Ammon's horn (tissue), 1 donor: Measurements from ENCODE around the gene PRDM1.
A peak's percentile ranks its signal among the peaks of the same experiment; 100 is the strongest.
"Not testable (repeated sequence)": the region's sequence is repeated elsewhere in the genome, so short reads cannot be mapped to it uniquely, and the experiment has no call there.

Source experiments
- DNase-seq: peaks from one replicate; pipeline ENCODE4 v3.0.0-alpha.2; 2016; ENCODE audit warnings: low spot score

Gene PRDM1

GRCh38 chr6:106136845-106137244 lies 50.7 kb downstream of the PRDM1 start:
- no peak for DNase-seq

- no peak for DNase-seq
Observed at GRCh38 chr6:106138151-106138550, 52.0 kb downstream of the PRDM1 start.

- no peak for DNase-seq
Observed at GRCh38 chr6:106141441-106142237, 55.5 kb downstream of the PRDM1 start.

GRCh38 chr6:106142876-106143431 lies 56.8 kb downstream of the PRDM1 start:
- no peak for DNase-seq

GRCh38 chr6:106143665-106144064 lies 57.5 kb downstream of the PRDM1 start:
- no peak for DNase-seq

GRCh38 chr6:106145144-106145543 lies 59.0 kb downstream of the PRDM1 start:
- no peak for DNase-seq

GRCh38 chr6:106145741-106146227 lies 59.6 kb downstream of the PRDM1 start:
- no peak for DNase-seq

- no peak for DNase-seq
Observed at GRCh38 chr6:106146852-106147351, 60.8 kb downstream of the PRDM1 start.

GRCh38 chr6:106147476-106147875 lies 61.3 kb downstream of the PRDM1 start:
- no peak for DNase-seq

- no peak for DNase-seq
Observed at GRCh38 chr6:106149472-106150069, 63.4 kb downstream of the PRDM1 start.

- DNase-seq, result not testable (repeated sequence)
Observed at GRCh38 chr6:106152476-106152875, 66.3 kb downstream of the PRDM1 start.

GRCh38 chr6:106152952-106153351 lies 66.8 kb downstream of the PRDM1 start:
- no peak for DNase-seq

- DNase-seq, result no peak
Observed at GRCh38 chr6:106154326-106154725, 68.2 kb downstream of the PRDM1 start.

- DNase-seq, result no peak
Observed at GRCh38 chr6:106155219-106155830, 69.2 kb downstream of the PRDM1 start.

- no peak for DNase-seq
Observed at GRCh38 chr6:106156413-106156812, 70.3 kb downstream of the PRDM1 start.

- peak; percentile 17 for DNase-seq
Observed at GRCh38 chr6:106156863-106157262, 70.7 kb downstream of the PRDM1 start.

- no peak for DNase-seq
Observed at GRCh38 chr6:106158816-106159215, 72.7 kb downstream of the PRDM1 start.
